ENCODE measurements around the gene TXNRD2.
"Not testable (repeated sequence)": the region's sequence is repeated elsewhere in the genome, so short reads cannot be mapped to it uniquely, and the experiment has no call there.

TXNRD2 gene

GRCh38 chr22:19887256-19887985, 54.2 kb downstream of the TXNRD2 start:
- H3K4me1 ChIP-seq (ENCODE audit: control insufficient read depth, insufficient read depth, low read length, unreplicated experiment): peaks cover 31% of the 10 kb centered on the region
- no peak overlapping the region for H2AFZ ChIP-seq (ENCODE audit: low read length, unreplicated experiment)
- no peaks in the 10 kb centered on the region for H3K79me2 ChIP-seq (ENCODE audit: control insufficient read depth, insufficient read depth, low read length, unreplicated experiment)
- H3K36me3 ChIP-seq (ENCODE audit: insufficient read depth, low read length): no peaks in the 10 kb centered on the region
- no peak overlapping the region for H3K4me3 ChIP-seq (ENCODE audit: low read depth, low read length)
- no peaks in the 10 kb centered on the region for H3K27me3 ChIP-seq (ENCODE audit: insufficient read depth, low read length)
- no peak overlapping the region for H3K27ac ChIP-seq (ENCODE audit: low read depth, low read length)

- Histone ChIP-seq H3K27ac (ENCODE audit: low read depth, low read length) (no peak overlapping the region), H3K27me3 (ENCODE audit: insufficient read depth, low read length) (no peaks in the 10 kb centered on the region), H2AFZ (ENCODE audit: low read length, unreplicated experiment) (no peak overlapping the region), H3K4me1 (ENCODE audit: control insufficient read depth, insufficient read depth, low read length, unreplicated experiment) (peaks cover 31% of the 10 kb centered on the region), H3K36me3 (ENCODE audit: insufficient read depth, low read length) (no peaks in the 10 kb centered on the region), H3K79me2 (ENCODE audit: control insufficient read depth, insufficient read depth, low read length, unreplicated experiment) (no peaks in the 10 kb centered on the region), H3K4me3 (ENCODE audit: low read depth, low read length) (no peak overlapping the region)
These were observed 54.9 kb downstream of the TXNRD2 start for GRCh38 chr22:19886605-19887255.

DNA sequence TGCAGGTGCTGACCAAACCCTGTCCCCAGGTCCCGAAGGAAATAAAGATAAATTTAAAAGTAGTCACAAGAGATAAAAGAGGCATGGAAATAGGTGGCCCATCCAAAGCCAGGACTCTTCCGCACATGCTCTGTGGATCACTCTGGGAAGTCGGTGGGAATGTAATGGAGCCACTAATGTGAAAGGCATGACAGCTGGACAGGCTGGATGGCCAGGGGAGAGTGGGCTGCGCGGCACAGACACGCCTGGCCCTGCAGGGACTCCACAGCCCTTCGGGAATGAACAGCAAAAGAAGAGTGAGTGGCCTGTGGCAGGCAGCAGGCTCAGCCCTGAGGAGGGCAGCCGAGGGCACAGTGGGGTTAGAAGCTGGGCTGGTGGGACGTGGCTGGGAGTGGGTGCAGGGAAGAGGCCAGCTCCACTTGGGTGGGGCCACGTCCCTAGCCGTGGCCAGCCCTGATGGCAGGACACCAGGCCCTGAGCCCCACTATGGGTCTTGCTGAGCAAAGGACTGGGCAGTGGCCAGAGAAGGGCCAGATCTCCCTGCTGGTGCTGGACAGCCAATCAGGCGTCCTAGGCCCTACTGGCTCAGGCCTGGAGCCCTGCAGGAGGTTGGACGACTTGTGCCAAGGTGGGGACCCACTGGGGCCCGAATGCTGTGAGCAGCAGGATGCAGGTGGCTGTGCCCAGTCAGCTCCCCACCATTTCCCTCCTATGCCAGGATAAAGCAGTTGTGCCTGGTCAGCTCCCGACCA, 55.6 kb downstream of the TXNRD2 start:
- no peaks in the 10 kb centered on the region for H3K36me3 ChIP-seq (ENCODE audit: insufficient read depth, low read length)
- H3K27me3 ChIP-seq (ENCODE audit: insufficient read depth, low read length): no peaks in the 10 kb centered on the region
- no peak overlapping the region for H3K4me3 ChIP-seq (ENCODE audit: low read depth, low read length)
- H3K27ac ChIP-seq (ENCODE audit: low read depth, low read length): no peak overlapping the region
- H2AFZ ChIP-seq (ENCODE audit: low read length, unreplicated experiment): no peak overlapping the region
- H3K79me2 ChIP-seq (ENCODE audit: control insufficient read depth, insufficient read depth, low read length, unreplicated experiment): no peaks in the 10 kb centered on the region
- H3K4me1 ChIP-seq (ENCODE audit: control insufficient read depth, insufficient read depth, low read length, unreplicated experiment): peaks cover 29% of the 10 kb centered on the region

DNA sequence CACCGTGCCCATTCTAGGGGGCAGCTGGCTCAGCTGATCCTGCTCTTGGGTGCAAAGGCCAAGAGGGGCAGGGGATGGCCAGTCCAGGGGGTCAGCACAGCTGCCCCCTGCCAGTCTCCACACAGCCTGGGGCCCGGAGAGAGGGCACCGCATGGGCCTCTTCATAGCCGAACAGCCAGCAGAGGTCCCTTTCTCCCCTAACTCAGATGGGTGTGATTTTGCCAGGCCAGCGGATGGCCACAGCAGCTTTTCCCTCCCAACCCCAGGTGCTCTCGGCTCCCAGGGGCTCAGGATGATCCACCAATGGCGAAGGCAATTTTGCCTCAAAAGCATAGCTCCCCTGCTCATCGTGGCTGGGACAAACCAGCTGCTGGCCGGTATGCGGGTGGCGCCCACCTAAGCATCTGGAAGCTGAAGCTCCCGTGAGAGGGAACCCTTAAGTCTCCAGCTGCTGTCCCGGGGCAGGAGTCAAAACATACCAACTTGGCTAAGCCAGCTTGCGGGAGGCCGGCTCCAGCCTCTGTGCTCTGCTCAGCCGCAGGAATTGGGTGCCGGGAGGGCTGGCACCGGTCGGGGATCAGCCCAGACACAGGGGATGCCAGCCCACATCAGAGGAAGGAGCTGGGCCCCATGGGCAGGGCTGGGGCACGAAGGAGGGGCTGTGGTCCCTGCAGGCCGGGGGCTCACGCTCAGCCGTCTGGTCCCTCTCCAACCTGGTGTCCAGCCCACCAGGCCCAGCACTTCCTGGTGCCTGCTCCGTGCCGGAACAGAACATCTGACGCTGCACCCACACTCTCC, 56.5 kb downstream of the TXNRD2 start:
- Histone ChIP-seq H3K4me1 (ENCODE audit: control insufficient read depth, insufficient read depth, low read length, unreplicated experiment) (peaks cover 35% of the 10 kb centered on the region), H2AFZ (ENCODE audit: low read length, unreplicated experiment) (no peak overlapping the region), H3K27me3 (ENCODE audit: insufficient read depth, low read length) (no peaks in the 10 kb centered on the region), H3K79me2 (ENCODE audit: control insufficient read depth, insufficient read depth, low read length, unreplicated experiment) (peaks cover 4% of the 10 kb centered on the region), H3K27ac (ENCODE audit: low read depth, low read length) (no peak overlapping the region), H3K4me3 (ENCODE audit: low read depth, low read length) (no peak overlapping the region), H3K36me3 (ENCODE audit: insufficient read depth, low read length) (no peaks in the 10 kb centered on the region)

- H3K27ac ChIP-seq (ENCODE audit: low read depth, low read length): no peak overlapping the region
These were observed 57.3 kb downstream of the TXNRD2 start for GRCh38 chr22:19884161-19884953.

DNA sequence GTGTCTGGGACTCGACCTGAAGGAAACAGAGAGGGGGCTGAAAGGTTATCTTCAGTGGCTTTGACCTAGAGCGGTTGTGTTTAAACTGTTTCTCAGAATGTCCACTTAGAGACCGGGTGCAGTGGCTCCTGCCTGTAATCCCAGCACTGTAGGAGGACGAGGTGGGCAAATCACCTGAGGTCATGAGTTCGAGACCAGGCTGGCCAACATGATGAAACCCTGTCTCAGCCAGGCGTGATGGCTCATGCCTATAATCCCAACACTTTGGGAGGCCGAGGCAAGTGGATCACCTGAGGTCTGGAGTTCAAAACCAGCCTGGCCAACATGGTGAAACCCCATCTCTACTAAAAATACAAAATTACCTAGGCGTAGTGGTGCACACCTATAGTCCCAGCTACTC, 58.2 kb downstream of the TXNRD2 start:
- H3K4me3 ChIP-seq (ENCODE audit: low read depth, low read length); H2AFZ ChIP-seq (ENCODE audit: low read length, unreplicated experiment); H3K27ac ChIP-seq (ENCODE audit: low read depth, low read length); H3K27me3 ChIP-seq (ENCODE audit: insufficient read depth, low read length); H3K36me3 ChIP-seq (ENCODE audit: insufficient read depth, low read length): not testable (repeated sequence)
- peaks cover 51% of the 10 kb centered on the region for H3K4me1 ChIP-seq (ENCODE audit: control insufficient read depth, insufficient read depth, low read length, unreplicated experiment)
- peaks cover 10% of the 10 kb centered on the region for H3K79me2 ChIP-seq (ENCODE audit: control insufficient read depth, insufficient read depth, low read length, unreplicated experiment)

More at GRCh38 chr22:19884161-19884953, 57.3 kb downstream of the TXNRD2 start:
- Histone ChIP-seq H2AFZ (ENCODE audit: low read length, unreplicated experiment) (no peak overlapping the region), H3K27me3 (ENCODE audit: insufficient read depth, low read length) (no peaks in the 10 kb centered on the region), H3K36me3 (ENCODE audit: insufficient read depth, low read length) (no peaks in the 10 kb centered on the region), H3K4me3 (ENCODE audit: low read depth, low read length) (no peak overlapping the region), H3K4me1 (ENCODE audit: control insufficient read depth, insufficient read depth, low read length, unreplicated experiment) (peaks cover 42% of the 10 kb centered on the region), H3K79me2 (ENCODE audit: control insufficient read depth, insufficient read depth, low read length, unreplicated experiment) (peaks cover 10% of the 10 kb centered on the region)

GRCh38 chr22:19882446-19883381, 58.9 kb downstream of the TXNRD2 start:
- peaks cover 59% of the 10 kb centered on the region for H3K4me1 ChIP-seq (ENCODE audit: control insufficient read depth, insufficient read depth, low read length, unreplicated experiment)
- H2AFZ ChIP-seq (ENCODE audit: low read length, unreplicated experiment): no peak overlapping the region
- no peaks in the 10 kb centered on the region for H3K27me3 ChIP-seq (ENCODE audit: insufficient read depth, low read length)
- H3K36me3 ChIP-seq (ENCODE audit: insufficient read depth, low read length): no peaks in the 10 kb centered on the region
- H3K79me2 ChIP-seq (ENCODE audit: control insufficient read depth, insufficient read depth, low read length, unreplicated experiment): peaks cover 10% of the 10 kb centered on the region
- H3K4me3 ChIP-seq (ENCODE audit: low read depth, low read length): no peak overlapping the region
- H3K27ac ChIP-seq (ENCODE audit: low read depth, low read length): peak overlapping the region; percentile 93

DNA sequence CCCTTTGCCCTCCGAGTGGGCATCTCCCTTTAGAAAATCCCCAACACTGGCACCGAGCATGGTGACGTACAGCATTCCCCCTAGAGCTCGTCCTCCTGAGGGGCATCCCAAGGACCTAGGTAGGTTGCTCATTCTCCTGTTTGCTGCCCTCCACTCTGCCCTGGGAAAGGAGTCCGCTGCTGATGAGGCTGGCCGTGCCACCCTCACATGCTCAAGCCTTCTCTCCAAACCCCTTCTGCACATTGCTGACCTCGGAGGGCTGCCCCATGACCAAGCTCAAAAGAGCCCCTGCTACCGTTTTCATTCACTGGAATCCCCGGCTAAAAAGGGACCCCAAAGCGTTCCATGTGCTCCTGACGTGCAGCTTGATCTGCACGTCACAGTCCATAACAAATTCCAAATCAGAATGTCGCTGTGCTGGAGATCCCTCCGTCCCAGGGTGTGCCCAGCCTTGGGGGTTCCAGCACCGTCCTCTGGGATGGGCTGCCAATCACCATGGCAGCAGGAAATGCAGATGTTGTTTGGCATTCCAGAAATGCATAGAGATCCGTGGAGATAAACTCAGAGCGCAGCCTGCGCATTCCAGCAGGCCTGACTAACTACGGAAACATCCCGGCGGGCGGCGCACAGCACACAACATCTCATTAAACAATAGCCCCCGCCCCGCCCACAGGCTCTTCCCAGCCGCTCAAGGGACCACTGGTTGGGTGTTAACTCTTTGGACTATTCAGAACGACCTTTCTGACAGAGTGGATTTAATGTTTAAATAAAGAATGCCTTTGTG, 60.6 kb downstream of the TXNRD2 start:
- Histone ChIP-seq H3K79me2 (ENCODE audit: control insufficient read depth, insufficient read depth, low read length, unreplicated experiment) (peaks cover 10% of the 10 kb centered on the region), H2AFZ (ENCODE audit: low read length, unreplicated experiment) (no peak overlapping the region), H3K4me1 (ENCODE audit: control insufficient read depth, insufficient read depth, low read length, unreplicated experiment) (peaks cover 64% of the 10 kb centered on the region), H3K4me3 (ENCODE audit: low read depth, low read length) (peak overlapping the region; percentile 55), H3K27me3 (ENCODE audit: insufficient read depth, low read length) (no peaks in the 10 kb centered on the region), H3K27ac (ENCODE audit: low read depth, low read length) (peak overlapping the region; percentile 93), H3K36me3 (ENCODE audit: insufficient read depth, low read length) (no peaks in the 10 kb centered on the region)
